Epithelial cell of esophagus (primary cell): ENCODE data around the gene IGF2.

ENCODE experiments used
- DNase-seq: peaks from one replicate; pipeline ENCODE4 v3.0.0; 2010; ENCODE audit warnings: low read depth
- H3K4me3 ChIP-seq: 2 replicates; pipeline ENCODE4 v1.5.1; 2011; ENCODE audit warnings: mild to moderate bottlenecking, low read length, control low read depth
- TF ChIP-seq, protein P1 (sequence below): IDR thresholded peaks from 2 replicates; pipeline ENCODE4 v1.5.1; 2011; ENCODE audit warnings: low read depth, mild to moderate bottlenecking, low read length, control low read depth, inconsistent platforms; ENCODE audit not compliant: insufficient read depth; ENCODE audit errors: missing control alignments

Gene IGF2

DNA sequence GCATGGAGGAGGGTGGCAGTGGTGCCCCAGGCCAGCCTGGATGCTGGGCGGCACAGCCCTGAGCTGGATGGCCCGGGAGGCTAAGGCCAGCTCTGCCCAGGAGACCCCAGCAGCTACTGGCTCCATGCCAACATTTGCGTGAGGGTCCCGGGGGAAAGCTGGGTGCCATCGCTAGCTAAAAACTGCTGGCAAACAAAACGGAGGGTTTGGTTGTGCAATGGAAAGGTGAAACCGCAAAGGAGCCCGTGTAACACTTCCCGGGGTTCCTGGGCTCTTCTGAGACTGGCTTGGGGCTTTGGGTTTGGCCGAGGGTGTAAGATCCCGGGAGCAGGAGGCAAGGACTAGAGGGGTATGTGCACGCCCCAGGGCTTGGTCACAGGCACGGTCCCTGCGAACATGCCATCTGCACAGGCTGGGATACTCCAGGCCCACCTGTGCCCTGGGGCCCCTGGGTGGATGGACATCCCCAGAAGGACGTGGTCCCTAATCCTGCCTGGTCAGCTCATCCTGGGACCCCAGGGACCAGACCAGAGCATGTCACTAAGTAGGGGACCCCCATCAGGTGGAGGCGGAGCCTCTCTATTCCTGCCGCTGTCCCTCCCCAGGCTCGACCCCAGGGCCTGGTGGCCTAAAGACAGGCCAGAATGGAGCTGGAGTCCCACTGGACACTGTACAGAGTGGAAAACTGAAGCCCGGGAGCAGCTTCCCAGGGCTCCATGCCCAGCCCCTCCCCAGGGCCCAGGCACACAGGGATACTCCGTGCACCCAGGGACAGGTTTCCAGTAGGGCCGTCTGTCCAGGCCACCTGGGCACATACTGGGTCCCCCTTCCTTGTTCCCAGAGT, 44.6 kb downstream of the IGF2 start:
- no peak overlapping the region for H3K4me3 ChIP-seq
- DNase-seq: no peak
- TF ChIP-seq, protein P1, sequence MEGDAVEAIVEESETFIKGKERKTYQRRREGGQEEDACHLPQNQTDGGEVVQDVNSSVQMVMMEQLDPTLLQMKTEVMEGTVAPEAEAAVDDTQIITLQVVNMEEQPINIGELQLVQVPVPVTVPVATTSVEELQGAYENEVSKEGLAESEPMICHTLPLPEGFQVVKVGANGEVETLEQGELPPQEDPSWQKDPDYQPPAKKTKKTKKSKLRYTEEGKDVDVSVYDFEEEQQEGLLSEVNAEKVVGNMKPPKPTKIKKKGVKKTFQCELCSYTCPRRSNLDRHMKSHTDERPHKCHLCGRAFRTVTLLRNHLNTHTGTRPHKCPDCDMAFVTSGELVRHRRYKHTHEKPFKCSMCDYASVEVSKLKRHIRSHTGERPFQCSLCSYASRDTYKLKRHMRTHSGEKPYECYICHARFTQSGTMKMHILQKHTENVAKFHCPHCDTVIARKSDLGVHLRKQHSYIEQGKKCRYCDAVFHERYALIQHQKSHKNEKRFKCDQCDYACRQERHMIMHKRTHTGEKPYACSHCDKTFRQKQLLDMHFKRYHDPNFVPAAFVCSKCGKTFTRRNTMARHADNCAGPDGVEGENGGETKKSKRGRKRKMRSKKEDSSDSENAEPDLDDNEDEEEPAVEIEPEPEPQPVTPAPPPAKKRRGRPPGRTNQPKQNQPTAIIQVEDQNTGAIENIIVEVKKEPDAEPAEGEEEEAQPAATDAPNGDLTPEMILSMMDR: no peak

DNA sequence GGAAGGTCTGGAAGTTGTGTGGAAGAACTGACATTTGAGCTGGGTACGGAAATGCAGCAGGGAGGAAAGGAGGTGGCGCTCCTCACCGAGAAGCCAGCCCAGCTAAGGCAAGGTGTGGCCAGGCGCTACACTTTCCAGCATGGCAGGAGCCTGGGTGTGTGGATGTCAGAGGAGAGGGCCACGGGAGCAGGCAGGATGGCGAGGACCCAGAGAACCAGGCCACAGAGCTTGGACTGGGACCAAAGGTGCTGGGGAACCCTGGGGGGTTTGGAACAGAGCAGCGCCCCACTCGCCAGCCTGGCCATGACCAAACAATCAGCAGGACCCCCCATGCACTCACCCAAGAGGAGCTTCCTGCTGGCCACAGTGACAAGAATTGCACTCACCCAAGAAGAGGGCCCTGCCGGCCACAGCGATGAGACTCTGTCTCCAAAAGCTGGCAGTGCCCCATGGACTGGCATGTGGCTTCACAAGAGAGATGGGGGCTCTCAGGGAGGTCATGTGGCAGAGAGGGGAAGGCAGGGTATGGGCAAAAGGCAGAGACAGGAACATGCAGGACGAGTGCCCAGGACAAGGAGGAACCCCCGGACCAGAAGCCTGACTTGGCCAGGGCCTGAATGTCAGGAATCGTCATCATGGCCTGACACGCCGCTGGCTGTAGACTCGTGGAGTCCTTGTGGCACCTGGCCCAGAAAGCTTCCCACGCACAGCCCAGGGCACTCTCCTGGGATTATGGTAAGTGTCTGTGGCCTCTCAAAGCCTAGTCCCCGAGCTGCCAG, 45.4 kb downstream of the IGF2 start:
- TF ChIP-seq, protein P1: no peak
- no peak overlapping the region for H3K4me3 ChIP-seq
- DNase-seq: peak; percentile 73

DNA sequence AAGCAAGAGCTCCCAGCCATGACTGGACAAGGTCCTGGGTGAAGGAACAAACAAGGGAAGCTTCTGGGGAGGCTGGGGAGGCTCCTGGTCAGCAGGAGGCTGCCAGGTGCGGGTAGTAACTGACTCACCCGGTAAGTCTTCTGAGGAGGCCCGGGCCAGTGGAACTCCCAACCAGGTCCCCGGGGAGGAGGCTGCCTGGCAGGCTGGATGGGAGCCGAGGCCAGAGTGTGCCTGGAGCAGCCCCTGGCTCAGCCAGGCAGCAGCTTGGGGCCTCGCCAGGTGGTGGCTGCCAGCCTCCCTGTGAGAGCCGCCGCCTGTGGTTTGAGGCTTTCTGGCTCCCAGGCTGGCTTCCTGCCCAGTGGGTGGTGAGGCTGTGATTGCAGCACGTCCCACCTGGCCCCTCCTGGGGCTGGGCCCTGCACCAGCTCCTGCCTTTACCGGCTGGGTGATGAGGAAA, 46.2 kb downstream of the IGF2 start:
- H3K4me3 ChIP-seq: no peak overlapping the region
- DNase-seq: peak; percentile 90
- TF ChIP-seq, protein P1: no peak

DNA sequence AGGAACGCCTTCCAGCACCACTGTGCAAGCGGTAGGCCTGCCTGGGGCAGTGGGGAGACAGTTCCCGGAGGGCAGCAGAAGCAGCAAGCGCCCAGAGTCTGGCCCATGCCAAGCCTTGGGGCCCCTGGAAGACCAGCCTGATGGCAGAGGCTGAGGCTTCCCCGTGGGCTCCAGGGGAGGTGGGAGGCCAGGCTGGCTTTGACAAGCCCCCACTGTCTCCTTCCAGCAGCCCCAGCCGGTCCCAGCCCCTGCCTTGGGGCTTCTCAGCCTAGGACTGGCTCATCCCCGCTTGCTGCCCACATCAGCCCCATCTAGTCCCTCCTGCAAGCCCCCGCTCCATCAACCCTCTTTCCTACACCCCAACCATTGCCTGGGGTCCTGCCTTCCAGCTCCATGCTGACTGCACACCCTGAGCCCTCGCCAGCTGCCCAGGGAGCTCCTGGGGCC, 46.7 kb downstream of the IGF2 start:
- H3K4me3 ChIP-seq: no peak overlapping the region
- DNase-seq: no peak
- TF ChIP-seq, protein P1: no peak

DNA sequence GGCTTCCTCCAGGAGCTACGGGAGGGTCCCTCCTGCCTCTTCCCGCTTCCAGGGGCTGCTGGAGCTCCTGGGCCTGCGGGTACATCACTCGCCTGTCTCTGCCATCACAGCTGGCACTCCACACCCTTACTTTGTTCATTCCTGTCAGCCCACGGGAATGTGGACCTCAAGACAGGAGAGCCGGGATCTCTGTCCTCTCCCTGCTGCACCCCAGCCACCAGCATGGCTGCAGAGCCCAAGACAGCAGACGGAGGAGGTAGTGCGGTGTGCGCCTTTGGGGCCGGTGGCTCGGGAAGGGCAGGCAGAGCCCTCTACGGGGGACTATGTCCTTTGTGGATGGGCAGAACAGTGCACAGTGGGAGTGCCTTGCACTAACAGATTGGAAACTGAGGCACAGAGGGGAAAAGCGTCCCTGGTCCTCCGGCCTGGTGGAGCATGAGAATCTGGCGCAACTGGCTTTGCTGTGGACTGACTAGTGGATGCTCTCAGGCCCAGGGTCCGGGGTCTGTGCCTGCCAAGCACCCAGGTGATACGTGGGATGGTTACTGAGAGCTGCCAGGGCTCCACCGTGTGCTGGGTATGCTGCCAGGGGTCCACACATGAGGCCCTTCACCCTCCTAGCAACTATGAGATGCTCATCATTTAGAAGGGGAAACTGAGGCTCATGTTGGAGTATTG, 47.3 kb downstream of the IGF2 start:
- TF ChIP-seq, protein P1: no peak
- H3K4me3 ChIP-seq: no peak overlapping the region
- DNase-seq: no peak

DNA sequence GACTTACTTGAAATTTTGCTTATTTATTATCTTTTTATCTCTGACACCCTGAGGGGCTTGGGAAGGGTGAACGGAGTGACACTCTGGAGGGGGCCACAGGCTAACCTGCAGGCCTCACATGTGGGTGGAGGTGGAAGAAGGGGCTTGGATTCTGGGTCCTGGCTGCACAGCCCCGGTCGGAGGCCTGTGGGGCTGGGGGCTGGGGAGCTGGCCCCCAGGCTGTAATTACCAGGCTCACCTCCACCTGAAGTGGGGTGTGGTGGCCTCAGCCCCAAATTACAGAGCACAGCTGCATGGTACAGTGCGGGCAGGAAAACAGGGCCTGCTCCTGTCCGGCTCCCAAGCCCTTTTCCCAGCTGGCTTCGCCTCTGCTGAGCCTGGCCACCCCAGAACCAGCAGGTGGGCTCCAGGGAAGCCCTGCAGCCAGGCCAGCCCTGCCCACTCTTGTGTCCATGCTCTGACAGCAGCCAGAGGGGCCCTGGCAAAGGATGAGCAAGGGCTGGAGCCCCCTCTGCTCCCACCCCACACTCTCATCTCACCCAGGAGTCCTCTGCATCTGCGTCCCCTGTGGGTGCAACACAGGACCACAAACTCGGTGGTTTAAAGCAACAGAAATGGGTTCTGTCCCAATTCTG, 48.0 kb downstream of the IGF2 start:
- TF ChIP-seq, protein P1: no peak
- no peak overlapping the region for H3K4me3 ChIP-seq
- no peak for DNase-seq
